GM13976 (cell line): Measurements from ENCODE around the gene ZNF778.

Source experiments
- DNase-seq: peaks from one replicate; pipeline ENCODE4 v3.0.0; 2012; ENCODE audit warnings: low spot score
- CTCF ChIP-seq: IDR thresholded peaks from 2 replicates; pipeline ENCODE4 v1.5.1; 2012; ENCODE audit warnings: borderline replicate concordance, mild to moderate bottlenecking; ENCODE audit not compliant: insufficient read depth; ENCODE audit errors: extremely low read depth, missing control alignments, control extremely low read depth
- in situ Hi-C: fragments of 300-500 bp; cut with MboI; formaldehyde crosslinking; loops from one replicate; pipeline ENCODE4 v1.12.0; 2022; ENCODE audit warnings: low sequenced_read_pairs, mixed read lengths, inconsistent platforms; ENCODE audit not compliant: unreplicated experiment

Gene ZNF778

GRCh38 chr16:89210904-89211515, 6.5 kb upstream of the ZNF778 start:
- no peak for TF ChIP-seq CTCF
- DNase-seq = no peak
- in situ Hi-C loops = no loop called here

GRCh38 chr16:89216315-89217137, 977 bp upstream of the ZNF778 start:
- peak; percentile 85 for DNase-seq
- peak; percentile 69 for TF ChIP-seq CTCF
- in situ Hi-C loops = no loop called here

GRCh38 chr16:89217138-89217387, 440 bp upstream of the ZNF778 start:
- no peak for DNase-seq
- in situ Hi-C loops = no loop called here
- TF ChIP-seq CTCF = no peak

GRCh38 chr16:89219365-89219764, 1.9 kb downstream of the ZNF778 start:
- in situ Hi-C loops = no loop called here
- DNase-seq = no peak
- TF ChIP-seq CTCF = no peak

- in situ Hi-C loops = no loop called here
- no peak for TF ChIP-seq CTCF
- no peak for DNase-seq
Observed at GRCh38 chr16:89221604-89222003, 4.1 kb downstream of the ZNF778 start.

GRCh38 chr16:89222931-89223330, 5.4 kb downstream of the ZNF778 start:
- no peak for DNase-seq
- TF ChIP-seq CTCF = no peak
- in situ Hi-C loops = no loop called here
